Adrenal gland (tissue), 5 donors: ENCODE data around the gene TMEM221.

Experiments
- POLR2A ChIP-seq, 2 donors: fragments of 450-650 bp; IDR thresholded peaks; one replicate each; pipeline ENCODE4 v1.6.1; 2017; ENCODE audit warnings: antibody characterized with exemption in 2 of 2, mild to moderate bottlenecking in 2 of 2, moderate library complexity in 1 of 2
- TF ChIP-seq, protein P1 (sequence below), 6 experiments: fragments of 450-650 bp in 4 of 6; fragments of 200-600 bp in 2 of 6; sonication (generic) in 1 of 6; IDR thresholded peaks; 1 replicate in 5 of 6; 2 replicates in 1 of 6; pipeline versions ENCODE4 v1.5.1 to v1.8.0; 2016 to 2021; ENCODE audit warnings: antibody characterized with exemption in 6 of 6, mild to moderate bottlenecking in 2 of 6, moderate library complexity in 1 of 6
- donor health status: DM: no; HTN: no; CAD: no.

DNA sequence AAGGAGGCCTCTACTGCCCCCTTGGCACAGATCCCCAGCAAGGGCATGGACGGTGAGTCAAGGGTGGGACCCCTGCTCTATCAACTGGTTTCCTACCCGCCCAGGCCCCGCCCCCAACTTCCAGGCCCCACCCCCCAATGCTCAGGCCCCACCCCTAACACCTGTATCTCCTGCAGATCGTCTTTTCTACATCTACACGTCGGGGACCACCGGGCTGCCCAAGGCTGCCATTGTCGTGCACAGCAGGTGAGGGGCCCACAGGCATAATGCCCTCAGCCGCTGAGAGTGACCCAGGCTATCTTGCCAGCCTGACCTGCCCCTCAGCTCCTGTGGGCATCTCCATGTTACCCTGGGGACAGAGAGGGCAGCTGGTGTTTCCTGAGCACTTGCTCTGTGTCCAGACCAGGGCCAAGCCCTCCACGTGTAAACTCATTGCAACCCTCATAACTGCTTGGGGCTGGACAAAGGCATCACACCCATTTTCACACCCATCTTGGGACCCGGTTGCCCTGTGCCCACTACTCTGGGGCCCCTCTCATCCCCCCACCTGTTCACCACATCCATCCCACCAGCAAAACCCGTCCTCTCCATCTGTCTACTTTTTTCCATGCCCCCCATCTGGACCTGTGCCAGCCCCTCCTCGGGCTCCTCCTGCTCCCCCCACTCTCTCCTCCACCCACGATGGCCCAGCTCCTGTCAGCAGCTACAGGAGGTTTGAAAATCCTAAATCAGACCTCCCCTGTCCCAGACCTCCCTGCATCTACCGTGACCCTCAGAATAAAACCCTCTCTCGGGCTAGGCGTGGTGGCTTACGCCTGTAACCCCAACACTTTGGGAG is 39.0 kb upstream of the TMEM221 start:
- TF ChIP-seq, protein P1, sequence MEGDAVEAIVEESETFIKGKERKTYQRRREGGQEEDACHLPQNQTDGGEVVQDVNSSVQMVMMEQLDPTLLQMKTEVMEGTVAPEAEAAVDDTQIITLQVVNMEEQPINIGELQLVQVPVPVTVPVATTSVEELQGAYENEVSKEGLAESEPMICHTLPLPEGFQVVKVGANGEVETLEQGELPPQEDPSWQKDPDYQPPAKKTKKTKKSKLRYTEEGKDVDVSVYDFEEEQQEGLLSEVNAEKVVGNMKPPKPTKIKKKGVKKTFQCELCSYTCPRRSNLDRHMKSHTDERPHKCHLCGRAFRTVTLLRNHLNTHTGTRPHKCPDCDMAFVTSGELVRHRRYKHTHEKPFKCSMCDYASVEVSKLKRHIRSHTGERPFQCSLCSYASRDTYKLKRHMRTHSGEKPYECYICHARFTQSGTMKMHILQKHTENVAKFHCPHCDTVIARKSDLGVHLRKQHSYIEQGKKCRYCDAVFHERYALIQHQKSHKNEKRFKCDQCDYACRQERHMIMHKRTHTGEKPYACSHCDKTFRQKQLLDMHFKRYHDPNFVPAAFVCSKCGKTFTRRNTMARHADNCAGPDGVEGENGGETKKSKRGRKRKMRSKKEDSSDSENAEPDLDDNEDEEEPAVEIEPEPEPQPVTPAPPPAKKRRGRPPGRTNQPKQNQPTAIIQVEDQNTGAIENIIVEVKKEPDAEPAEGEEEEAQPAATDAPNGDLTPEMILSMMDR (IDR thresholded peaks at IDR 0.05) = no peak
- no peak for TF ChIP-seq POLR2A (IDR thresholded peaks at IDR 0.05)
